Gastrocnemius medialis (tissue), 4 donors: ENCODE data around the gene NOD2.

ENCODE experiments used
- CTCF ChIP-seq, 5 experiments: fragments of 450-650 bp in 3 of 5; fragments of 200-600 bp in 2 of 5; sonication (generic) in 2 of 5; IDR thresholded peaks in 4 of 5; conservative IDR thresholded peaks in 1 of 5; 1 replicate in 4 of 5; 2 replicates in 1 of 5; pipeline ENCODE4 v1.5.1; 2016 to 2019; ENCODE audit warnings: antibody characterized with exemption in 5 of 5, mild to moderate bottlenecking in 3 of 5, moderate library complexity in 3 of 5
- POLR2A ChIP-seq, 2 donors: fragments of 450-650 bp; IDR thresholded peaks; one replicate each; pipeline ENCODE4 v1.6.1; 2017; ENCODE audit warnings: antibody characterized with exemption in 2 of 2, mild to moderate bottlenecking in 2 of 2, moderate library complexity in 2 of 2

GRCh38 chr16:50662306-50662940 lies 31.0 kb upstream of the NOD2 start:
- TF ChIP-seq CTCF (IDR thresholded peaks at IDR 0.05 in 4 of 5, conservative IDR thresholded peaks at IDR 0.05 in 1 of 5) (no peak), POLR2A (IDR thresholded peaks at IDR 0.05) (no peak)
